HuH-7.5 (cell line): ENCODE data around the gene SLC38A7.
A peak's percentile ranks its signal among the peaks of the same experiment; 100 is the strongest.

Experiments
- DNase-seq: peaks from one replicate; pipeline ENCODE4 v3.0.0; 2011; ENCODE audit warnings: low spot score

Gene SLC38A7

DNA sequence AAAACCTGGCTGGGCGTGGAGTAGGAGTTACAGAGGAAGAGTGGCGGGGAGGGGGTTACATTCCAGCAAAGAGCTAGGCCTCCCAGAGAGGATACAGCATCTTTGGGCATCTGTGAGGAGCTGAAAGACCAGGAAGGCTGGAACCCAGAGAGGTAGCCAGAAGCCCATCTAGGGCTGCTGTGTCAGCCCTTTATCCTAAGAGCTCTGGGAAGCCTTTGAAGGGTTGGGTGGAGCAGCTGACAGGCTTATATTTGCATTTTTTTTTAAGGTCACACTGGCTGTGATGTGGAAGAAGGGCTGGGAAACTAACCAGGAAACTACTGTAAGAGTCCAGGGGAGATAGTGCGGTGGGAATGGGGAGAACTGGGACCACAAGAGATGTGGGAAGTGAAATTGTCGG, 48.1 kb downstream of the SLC38A7 start:
- no peak for DNase-seq

DNA sequence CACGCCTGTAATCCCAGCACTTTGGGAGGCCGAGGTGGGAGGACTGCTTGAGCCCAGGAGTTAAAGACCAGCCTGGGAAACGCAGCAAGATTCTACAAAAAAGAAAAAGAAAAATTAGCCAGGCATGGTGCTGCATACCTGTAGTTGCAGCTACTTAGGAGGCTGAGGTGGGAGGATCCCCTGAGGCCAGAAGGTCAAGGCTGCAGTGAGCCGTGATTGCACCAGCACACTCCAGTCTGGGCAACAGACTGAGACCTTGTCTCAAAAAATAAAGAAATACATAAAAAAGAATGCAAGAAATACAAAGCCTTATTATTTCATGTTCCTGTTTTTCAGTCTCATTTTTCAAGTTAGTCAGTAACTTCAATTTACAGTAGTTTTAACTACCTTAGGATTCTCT, 49.1 kb downstream of the SLC38A7 start:
- DNase-seq, result no peak

DNA sequence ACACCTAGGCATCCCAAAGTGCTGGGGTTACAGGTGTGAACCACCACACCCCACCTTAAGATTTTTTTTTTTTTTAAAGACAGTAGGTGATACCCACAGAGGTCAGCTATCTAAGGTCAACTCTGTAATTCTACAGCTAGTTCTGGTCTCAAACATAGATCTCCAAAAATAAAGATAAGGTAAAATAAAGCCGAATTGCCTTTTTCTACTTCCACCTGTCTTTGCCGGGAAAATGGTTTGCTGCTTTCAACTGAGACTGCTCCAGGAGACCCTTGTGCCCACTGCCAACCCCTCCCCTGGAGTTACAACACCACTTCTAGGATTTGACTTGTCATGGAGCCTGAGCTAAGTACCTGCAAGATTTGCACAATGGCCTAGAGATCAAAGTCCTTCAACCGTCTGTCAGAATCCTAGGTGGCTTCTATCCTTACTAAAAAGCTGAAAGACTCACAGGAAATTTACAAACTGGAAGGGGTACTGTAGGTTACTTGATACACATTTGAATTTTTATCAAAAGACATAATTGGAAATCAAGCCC, 50.2 kb downstream of the SLC38A7 start:
- peak; percentile 34 for DNase-seq

DNA sequence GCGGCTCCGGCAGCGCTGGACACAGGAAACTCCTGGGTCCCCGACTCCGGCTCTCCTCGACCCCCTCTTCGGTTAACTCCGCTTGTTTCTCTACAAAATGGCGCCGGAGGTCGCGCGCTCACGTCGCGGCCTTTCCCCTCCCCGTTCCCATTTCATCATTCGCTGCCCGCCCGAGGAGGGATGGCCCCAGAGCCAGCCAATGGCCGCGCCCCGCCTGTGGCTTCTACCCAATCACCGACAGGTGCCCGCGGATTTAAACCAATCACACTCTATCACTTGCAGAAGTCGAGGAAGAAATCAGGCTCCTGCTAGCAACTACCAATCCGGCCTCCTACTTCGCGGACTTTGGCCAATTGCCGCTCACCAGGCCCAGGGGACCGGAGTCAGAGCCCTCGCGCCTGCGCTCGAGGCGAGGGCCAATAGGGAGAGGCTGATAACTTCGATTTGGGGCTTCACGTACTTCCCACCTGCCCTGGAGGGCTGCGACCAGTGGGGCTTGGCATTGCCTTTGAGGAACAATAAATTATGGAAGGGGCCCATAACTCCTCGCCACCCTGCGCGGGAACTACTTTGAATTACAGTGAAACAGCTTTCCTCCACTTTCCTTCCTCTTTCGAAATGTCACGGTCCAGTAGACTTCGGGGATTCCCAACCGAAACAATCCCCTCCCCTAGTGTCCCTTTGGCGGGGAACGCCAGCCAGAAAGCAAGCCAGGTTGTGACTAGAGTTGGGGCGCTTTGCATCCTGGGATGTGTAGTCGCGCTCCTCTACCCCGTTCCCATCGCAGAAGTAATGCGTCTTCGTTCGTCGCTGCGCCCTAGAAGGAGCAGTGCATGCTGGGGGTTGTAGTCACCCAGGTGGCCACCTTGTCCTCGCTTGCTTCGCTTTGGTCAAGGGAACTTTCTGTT, 54.6 kb downstream of the SLC38A7 start, which contains the start of gene CNOT1:
Gene CNOT1, minus strand, starts transcription at position 94 of the 908 bp plus-strand sequence. CDS start 30,489 bp downstream, outside the sequence.
- DNase-seq, result peak; percentile 82

DNA sequence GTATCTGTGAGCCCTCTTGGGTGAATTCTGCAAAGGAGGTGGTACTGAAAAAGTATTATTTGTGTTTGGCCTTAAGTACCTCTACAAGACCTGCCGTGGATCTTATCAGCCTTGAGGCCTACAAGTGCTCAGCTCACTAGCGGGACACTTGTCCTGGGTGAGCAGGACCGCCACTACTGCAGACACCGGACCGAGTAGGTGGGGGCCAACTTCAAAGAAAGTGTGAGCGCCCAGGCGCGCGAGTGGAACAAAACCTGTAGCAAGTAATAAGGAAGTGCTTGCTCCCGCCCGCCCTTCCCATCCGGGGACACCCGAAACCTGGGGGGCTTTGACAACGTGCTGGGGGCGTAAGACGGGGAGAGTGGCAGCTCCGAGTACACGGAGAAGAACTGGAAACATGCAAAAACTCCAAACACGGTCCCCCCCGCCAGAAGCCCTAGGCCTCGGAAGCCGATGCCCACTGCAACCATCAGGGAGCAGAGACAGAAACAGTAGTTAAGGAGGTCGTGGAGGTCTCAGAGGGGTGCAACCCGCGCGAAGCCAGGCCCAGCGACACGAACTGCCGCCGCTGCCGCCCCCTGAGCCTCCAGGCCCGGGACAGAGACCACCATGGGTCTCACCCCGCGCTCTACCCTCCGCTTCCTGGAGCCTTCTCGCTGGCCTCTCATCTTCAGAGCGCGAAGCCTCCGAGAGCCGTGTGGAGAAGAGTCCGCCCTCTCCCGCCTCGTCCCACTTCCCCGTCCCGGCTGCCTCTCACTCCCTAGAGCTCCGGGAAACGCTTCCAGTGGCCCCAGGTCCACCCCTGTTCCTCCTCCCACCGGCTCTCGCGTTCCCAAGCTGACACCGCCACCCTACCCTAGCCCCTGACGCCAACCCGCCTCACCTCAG, 55.5 kb downstream of the SLC38A7 start:
- DNase-seq, result no peak

DNA sequence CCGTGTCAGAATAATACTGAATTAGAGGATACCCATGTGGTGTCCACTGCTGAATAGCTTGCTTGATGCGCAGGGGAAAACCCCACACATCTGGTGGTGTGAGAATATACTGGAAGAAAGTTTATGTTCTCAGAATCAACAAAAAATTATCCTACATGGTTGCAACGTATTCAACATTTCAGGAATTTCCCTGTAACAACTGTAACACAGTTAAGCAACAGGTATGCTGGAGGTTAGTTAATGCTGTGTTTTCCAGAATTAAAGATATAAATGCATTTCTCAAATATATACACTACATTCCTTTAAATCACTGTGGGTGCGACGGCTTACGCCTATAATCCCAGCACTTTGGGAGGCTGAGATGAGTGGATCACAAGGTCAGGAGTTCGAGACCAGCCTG, 60.4 kb downstream of the SLC38A7 start:
- no peak for DNase-seq

DNA sequence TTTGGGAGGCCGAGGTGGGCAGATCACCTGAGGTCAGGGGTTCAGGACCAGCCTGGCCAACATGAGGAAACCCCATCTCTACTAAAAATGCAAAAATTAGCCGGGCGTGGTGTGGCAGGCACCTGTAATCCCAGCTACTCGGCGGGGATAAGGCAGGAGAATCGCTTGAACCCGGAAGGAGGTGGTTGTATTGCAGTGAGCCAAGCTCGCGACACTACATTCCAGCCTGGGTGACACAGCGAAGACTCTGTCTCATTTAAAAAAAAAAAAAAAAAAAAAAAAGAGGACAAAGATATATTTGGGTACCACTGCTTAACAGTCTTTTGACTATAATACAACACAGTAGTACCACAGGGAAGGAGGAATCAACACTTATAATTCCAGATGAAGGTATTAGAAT, 64.2 kb downstream of the SLC38A7 start:
- no peak for DNase-seq

DNA sequence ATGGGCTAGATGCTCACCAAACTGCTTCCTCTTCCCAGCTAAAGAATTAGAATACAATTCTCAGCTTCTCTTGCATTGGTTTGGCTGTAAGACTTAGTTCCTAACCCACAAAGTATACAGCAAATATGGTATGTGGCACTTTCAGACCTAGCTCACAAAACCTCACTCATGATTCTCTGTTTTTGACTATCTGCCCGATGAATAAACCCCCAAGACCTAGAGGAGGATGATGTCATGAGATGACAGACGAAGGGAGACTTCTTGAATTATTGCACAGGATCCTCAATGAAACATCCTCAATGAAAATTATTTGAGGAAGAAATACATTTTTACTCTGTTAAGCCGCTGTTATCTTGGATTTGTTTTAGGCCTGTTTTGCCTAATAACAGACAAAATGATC, 69.3 kb downstream of the SLC38A7 start:
- DNase-seq, result no peak
